Activated CD4-positive, alpha-beta T cell treated with anti-CD3 and anti-CD28 coated beads, Interleukin-2, amount 50 U/mL, for 16 hours (primary cell): ENCODE measurements around the gene EPS8L2.
"Not testable (repeated sequence)": the region's sequence is repeated elsewhere in the genome, so short reads cannot be mapped to it uniquely, and the experiment has no call there.

Experiments used
- DNase-seq: peaks from one replicate; pipeline ENCODE4 v3.0.0-alpha.2; 2020

Gene EPS8L2

GRCh38 chr11:726278-727220 is 20.5 kb downstream of the EPS8L2 start:
- DNase-seq, result no peak

DNA sequence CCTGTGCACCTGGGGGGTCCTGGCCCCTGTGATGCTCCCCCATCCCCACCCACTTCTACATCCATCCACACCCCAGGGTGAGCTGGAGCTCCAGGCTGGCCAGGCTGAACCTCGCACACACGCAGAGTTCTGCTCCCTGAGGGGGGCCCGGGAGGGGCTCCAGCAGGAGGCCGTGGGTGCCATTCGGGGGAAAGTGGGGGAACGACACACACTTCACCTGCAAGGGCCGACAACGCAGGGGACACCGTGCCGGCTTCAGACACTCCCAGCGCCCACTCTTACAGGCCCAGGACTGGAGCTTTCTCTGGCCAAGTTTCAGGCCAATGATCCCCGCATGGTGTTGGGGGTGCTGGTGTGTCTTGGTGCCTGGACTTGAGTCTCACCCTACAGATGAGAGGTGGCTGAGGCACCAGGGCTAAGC is 21.3 kb downstream of the EPS8L2 start:
- DNase-seq, result no peak

GRCh38 chr11:727859-728748 is 22.1 kb downstream of the EPS8L2 start:
- DNase-seq, result peak; percentile 77

GRCh38 chr11:728901-729491 is 23.0 kb downstream of the EPS8L2 start:
- no peak for DNase-seq

DNA sequence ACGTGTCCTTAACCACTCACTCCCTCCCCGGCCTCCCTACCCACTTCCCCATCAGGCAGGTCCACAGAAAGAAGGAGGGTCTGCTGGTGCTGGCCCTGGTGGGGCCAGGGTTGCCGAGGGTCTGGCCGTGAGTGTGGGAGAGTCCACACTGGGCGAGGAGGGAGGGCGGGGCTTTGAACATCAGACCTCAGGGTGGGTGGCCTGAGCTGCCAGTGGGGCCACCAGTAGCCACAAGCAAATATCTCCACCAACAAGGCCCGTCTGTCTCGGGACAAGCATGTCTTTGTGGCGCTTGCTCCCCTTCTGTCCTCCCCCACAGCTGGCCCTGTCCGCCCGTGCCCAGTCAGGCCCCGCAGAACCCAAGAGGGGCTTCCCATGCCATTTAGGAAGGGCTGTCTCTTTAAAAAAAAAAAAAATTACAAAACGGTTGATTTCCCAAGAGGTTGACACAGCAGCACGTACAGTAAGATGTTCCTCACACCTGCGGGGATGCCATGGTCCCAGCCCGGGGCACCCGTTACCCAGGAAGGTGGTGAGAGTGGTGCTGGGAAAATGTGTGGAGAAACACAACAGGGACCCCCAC is 23.6 kb downstream of the EPS8L2 start:
- no peak for DNase-seq

GRCh38 chr11:733072-733471 is 27.0 kb downstream of the EPS8L2 start:
- DNase-seq, result no peak

GRCh38 chr11:734541-734940 is 28.5 kb downstream of the EPS8L2 start:
- DNase-seq, result not testable (repeated sequence)

DNA sequence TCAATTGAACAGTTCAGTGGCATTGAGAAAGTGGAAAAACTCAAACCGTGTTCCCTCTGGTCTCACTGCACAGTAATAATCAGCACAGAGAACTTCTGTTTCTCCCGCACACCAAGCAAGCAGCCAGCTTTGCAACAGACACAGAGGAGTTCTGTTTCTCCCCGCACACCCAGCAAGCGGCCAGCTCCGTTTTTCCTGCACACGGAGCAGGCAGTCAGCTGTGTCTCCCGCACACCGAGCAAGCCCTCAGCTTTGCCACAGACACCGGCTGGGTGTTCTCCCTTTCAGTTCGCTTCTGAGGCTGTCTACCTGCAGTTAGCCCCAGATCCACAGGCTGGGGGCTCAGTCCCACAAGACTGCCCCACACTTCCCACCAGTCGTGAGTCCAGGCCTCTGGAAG is 31.3 kb downstream of the EPS8L2 start:
- DNase-seq, result no peak

GRCh38 chr11:737899-738298 is 31.9 kb downstream of the EPS8L2 start:
- not testable (repeated sequence) for DNase-seq

DNA sequence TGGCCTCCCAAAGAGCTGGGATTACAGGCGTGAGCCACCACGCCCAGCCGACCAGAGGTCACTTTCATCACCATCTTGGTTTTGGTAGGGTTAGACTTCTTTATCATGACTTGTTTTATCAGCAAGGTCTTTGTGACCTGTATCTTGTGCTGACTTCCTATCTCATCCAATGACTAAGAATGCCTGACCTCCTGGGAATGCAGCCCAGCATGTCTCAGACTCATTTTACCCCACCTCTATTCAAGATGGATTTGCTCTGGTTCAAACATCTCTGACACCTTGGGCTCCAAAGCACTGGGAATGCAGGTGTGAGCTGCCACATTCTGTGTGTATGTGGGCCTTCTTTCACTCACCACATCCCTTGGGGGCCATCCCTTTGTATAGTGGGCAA is 36.1 kb downstream of the EPS8L2 start:
- no peak for DNase-seq

DNA sequence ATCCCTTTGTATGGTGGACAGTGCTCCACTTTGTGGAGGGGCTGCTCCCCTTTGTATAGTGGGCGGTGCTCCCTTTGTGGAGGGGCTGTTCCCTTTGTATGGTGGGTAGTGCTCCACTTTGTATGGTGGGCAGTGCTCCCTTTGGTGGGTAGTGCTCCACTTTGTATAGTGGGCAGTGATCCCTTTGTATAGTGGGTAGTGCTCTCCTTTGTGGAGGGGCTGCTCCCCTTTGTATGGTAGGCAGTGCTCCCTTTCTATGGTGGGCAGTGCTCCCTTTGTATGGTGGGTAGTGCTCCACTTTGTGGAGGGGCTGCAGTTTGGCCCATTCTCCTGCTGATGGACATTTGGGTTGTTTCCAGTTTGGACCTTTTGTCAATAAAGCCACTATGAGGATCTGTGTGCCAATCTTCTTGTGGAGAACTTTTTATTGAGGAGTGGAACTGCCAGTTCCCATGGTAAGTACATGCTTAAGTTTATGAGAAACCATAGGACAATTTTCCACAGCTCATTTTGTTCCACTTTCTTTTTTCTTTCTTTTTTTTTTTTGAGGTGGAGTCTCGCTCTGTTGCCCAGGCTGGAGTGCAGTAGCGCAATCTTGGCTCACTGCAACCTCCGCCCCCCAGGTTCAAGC is 36.7 kb downstream of the EPS8L2 start:
- no peak for DNase-seq

GRCh38 chr11:745428-745827 is 39.4 kb downstream of the EPS8L2 start:
- no peak for DNase-seq

DNA sequence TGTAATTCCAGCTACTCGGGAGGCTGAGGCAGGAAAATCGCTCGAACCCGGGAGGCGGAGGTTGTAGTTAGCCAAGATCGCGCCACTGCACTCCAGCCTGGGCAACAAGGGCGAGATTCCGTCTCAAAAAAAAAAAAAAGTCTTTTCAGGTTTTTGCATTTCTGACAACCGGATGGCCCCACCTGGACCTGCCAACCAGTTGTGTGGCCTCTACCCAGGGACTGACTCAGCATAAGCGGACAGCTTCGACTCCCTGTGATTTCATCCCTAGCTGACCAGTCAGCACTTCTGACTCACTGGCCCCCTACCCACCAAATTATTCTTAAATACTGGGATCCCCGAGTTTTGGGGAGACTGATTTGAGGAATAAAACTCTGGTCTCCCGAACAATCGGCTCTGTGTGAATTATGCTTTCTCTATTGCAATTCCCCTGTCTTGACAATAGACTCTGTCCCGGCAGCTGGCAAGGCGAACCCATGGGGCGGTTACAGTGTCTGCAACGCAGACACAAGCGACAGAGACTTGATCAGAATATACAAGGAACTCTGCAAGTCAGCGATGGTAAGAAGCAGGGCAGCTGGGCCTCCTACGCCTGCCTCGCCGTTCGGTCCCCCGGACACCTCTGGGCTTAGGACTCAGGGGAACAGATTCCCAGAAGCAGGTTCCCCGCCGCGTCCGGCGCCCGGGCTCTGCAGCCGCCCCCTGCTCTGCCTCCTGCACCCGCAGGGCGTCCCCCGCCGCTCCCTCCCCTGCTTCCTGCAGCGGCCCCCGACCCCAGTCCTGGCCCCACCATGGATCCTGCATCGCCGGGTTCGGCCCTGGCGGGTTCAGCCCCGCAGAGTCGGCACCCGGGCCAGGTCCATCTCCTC is 40.5 kb downstream of the EPS8L2 start:
- peak; percentile 37 for DNase-seq

GRCh38 chr11:747158-748006 is 41.4 kb downstream of the EPS8L2 start, which contains the start of gene TALDO1:
Gene TALDO1 (plus strand): TSS chr11:747464. CDS start chr11:747482, 18 bp downstream.
- DNase-seq, result peak; percentile 93

GRCh38 chr11:748007-748359 is 42.0 kb downstream of the EPS8L2 start:
- DNase-seq, result no peak

DNA sequence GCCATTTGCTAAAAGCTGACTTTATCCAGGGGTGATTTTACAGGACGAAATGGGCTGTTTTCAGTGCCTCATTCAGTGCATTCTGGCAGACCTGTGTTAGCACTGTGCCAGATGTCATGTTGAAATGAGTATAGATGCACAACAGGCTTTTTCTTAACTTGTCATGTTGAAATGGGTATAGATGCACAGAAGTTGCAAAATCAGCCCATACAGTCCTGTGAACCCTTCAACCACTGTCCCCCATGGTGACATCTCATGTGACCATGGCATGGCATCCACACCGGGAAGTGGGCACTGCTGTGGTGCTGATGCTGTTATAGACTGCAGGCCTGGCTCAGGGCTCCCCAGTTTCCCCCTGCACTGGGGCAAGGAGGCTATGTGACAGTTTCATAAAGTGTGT is 43.7 kb downstream of the EPS8L2 start:
- no peak for DNase-seq

GRCh38 chr11:760236-760635 is 54.2 kb downstream of the EPS8L2 start:
- no peak for DNase-seq

DNA sequence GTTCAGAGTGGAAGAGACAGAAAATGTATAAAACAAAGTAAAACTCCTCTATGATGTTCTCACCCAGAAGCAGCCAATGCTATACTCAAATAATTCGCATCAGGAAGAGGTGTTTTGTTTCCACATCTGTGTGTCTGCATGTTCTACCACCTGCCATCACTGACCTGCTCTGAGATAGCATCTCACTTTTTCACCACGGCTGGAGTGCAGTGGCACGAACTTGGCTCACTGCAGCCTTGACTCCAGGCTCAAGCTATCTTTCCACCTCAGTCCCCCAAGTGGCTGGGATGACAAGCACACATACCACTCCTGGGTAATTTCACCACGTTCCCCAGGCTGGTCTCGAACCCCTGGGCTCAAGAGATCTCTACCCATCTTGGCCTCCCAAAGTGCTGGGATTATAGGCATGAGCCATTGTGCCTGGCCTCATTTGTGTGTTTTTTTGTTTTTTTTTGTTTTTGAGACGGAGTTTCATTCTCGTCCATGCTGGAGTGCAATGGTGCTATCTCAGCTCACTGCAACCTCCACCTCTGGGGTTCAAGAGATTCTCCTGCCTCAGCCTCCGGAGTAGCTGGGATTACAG is 55.6 kb downstream of the EPS8L2 start:
- DNase-seq, result no peak

DNA sequence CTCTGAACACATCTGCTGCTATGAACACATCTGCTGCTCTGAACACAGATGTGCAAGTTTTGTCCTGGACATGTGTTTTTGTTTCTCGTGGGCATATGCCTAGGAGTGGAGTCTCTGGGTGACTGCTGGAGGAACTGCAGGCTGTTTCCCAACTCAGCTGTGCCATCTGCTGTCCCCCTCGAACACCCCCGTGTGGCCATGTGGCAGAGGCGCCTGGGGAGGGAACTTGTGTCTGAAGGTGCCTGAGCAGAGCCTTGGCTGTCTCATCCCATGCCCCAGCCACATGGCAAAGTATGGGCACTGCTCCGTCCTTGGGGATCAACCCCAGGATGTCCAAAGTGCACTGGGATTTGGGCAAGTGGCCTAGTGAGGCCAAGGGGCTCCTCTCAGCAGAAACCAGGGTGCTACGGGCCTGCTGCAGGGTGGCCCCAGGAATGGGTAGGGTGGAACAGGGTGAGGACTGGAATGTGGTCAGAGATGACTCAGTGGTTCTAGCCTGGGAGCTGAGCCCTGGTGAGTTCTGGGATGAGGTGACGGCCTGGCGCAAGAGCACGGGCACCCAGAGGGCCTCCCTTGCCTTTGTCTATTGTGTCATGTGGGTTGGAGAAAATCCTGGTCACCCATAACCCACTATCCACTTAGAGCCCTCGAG is 56.5 kb downstream of the EPS8L2 start:
- DNase-seq, result no peak

DNA sequence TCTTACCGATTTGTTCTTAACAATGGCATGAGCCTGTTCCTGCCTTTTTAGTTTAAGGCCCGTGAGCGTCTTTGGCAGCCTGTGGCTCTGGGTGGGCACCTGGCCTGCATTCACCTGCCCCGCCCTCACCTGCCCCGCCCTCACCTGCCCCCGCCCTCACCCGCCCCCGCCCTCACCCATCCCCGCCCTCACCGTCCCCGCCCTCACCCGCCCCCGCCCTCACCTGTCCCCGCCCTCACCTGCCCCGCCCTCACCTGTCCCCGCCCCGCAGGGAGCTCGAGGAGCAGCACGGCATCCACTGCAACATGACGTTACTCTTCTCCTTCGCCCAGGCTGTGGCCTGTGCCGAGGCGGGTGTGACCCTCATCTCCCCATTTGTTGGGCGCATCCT is 57.0 kb downstream of the EPS8L2 start:
- DNase-seq, result no peak
